MG63 (cell line): ENCODE results near the gene VIP. TPM values are rescaled to one million over a fixed set of nuclear protein-coding genes. Genes with fewer than 3 reads are reported as not detected.
"Not testable (repeated sequence)": the region's sequence is repeated elsewhere in the genome, so short reads cannot be mapped to it uniquely, and the experiment has no call there.

ENCODE experiments used
- DNase-seq: peaks from one replicate; pipeline ENCODE4 v3.0.0-alpha.2; 2020
- H3K27me3 ChIP-seq: fragments of 250-450 bp; sonication (Bioruptor Pico); 2 replicates; pipeline ENCODE4 v1.5.1; 2020; ENCODE audit warnings: mild to moderate bottlenecking, moderate library complexity
- H3K36me3 ChIP-seq: fragments of 250-450 bp; sonication (Bioruptor Pico); 2 replicates; pipeline ENCODE4 v1.5.1; 2020; ENCODE audit warnings: mild to moderate bottlenecking, moderate library complexity
- H3K4me3 ChIP-seq: fragments of 250-450 bp; sonication (Bioruptor Pico); 2 replicates; pipeline ENCODE4 v1.5.1; 2020; ENCODE audit warnings: mild to moderate bottlenecking, moderate library complexity
- H3K9me3 ChIP-seq: fragments of 250-450 bp; sonication (Bioruptor Pico); 2 replicates; pipeline ENCODE4 v1.5.1; 2020; ENCODE audit warnings: mild to moderate bottlenecking, moderate library complexity
- total RNA-seq: library from RNA; depleted of rRNA; stranded (reverse); fragments of >200 nt; shearing (Covaris generic); gene quantifications from 2 replicates; pipeline ENCODE4 v1.2.3, GENCODE V29; 2014; ENCODE audit warnings: low replicate concordance; rRNA removed

Gene VIP
- not detected in 2 replicates for total RNA-seq

DNA sequence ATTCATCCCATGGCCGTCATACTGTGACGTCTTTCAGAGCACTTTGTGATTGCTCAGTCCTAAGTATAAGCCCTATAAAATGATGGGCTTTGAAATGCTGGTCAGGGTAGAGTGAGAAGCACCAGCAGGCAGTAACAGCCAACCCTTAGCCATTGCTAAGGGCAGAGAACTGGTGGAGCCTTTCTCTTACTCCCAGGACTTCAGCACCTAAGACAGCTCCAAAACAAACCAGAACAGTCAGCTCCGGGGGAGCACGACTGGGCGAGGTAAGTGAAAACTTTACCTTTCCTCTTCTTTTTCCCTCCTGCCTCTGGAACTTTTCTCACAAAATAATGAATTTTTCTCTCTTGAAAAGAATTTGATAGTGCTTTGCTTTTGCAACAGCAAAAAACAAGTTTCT is at the start of gene VIP:
TSS of gene VIP (plus strand) at position 104 of the 400 bp plus-strand sequence. CDS start 1,381 bp downstream, outside the sequence.
- H3K4me3 ChIP-seq = no peak within 1 kb of the TSS
- no peaks in the 10 kb centered on the region for H3K9me3 ChIP-seq
- H3K27me3 ChIP-seq = no peaks in the 10 kb centered on the region
- no peak for DNase-seq
- no peaks in the 10 kb centered on the region for H3K36me3 ChIP-seq

DNA sequence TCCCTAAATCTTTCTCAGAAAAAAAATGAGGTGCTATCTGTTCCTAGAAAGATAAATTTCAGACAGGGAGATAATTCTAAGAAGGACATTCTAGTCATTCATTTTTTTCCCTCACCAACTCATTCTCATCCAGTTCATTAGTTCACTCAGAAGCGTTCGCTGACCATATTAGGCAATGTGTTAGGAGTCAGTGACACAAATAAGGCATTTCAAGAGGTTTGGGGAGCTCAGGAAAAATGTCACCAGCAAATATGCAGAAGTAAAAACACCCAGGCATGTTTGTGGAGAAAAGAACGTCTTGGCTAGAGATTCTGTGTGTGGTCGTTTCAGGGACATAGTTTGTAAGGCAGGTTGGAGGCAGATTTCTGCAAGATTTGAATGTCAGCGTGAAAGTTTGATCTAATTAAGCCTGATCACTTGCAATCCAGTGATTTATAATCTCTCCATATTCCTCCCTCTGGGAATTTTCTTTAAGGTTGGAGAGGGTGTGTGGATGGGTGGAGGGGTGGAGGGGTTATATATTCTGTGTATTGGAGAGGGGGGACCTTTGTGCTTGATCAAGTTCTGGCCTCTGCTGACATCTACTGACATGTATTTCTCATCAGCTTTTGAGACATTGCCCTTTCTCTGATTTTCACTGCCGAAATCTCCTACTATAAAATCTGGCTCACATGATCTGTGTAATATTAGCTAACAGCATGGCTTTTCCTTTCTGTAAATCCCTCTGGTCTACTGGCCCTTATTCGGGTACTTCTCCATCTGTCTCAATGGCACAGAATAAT is 49.3 kb upstream of the VIP start:
- Histone ChIP-seq H3K4me3 (no peak overlapping the region), H3K27me3 (no peaks in the 10 kb centered on the region), H3K9me3 (no peaks in the 10 kb centered on the region), H3K36me3 (no peaks in the 10 kb centered on the region)
- no peak for DNase-seq

DNA sequence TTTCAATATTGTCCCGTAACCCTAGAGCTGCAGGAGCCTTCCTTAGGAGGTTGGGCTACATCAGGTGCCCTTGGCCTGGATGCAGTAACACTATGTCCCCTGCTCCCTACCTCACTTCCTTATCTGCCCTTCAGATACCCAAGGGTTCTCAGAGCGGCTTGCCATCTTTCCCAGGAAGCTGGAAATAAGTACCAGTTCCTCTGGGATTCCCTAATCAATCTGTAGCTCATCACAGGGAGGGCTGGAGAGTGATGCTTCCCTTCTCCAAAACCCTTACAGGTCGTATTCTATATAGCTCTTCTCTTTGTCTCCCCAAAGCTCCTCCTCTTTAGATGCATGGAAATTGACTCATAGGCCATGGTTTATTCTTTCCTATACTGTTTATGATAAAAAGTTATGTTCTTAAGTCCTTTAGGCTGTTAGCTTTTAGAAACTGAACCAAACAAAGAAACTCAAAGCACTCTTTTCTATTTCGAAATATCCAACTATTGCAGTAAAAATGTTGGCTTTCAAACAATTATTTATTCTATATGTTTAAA is 48.7 kb upstream of the VIP start:
- DNase-seq = no peak
- no peaks in the 10 kb centered on the region for H3K9me3 ChIP-seq
- H3K27me3 ChIP-seq = no peaks in the 10 kb centered on the region
- H3K4me3 ChIP-seq = no peak overlapping the region
- H3K36me3 ChIP-seq = no peaks in the 10 kb centered on the region

DNA sequence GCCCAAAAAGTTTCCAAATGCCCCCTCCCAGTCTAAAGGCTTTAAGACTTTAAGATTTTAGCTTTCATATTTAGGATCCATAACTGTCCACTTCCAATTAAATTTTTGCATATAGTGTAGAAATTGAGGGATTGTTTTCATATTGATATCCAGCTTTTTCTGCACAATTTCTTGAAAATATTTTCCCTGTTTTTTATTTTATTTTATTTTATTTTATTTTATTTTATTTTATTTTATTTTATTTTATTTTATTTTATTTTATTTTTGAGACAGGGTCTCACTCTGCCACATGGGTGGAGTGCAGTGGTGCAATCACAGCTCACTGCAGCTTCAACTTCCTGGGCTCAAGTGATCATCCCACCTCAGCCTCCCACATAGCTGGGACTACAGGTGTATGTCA is 46.8 kb upstream of the VIP start:
- H3K4me3 ChIP-seq, H3K36me3 ChIP-seq, DNase-seq, H3K27me3 ChIP-seq, H3K9me3 ChIP-seq: not testable (repeated sequence)

DNA sequence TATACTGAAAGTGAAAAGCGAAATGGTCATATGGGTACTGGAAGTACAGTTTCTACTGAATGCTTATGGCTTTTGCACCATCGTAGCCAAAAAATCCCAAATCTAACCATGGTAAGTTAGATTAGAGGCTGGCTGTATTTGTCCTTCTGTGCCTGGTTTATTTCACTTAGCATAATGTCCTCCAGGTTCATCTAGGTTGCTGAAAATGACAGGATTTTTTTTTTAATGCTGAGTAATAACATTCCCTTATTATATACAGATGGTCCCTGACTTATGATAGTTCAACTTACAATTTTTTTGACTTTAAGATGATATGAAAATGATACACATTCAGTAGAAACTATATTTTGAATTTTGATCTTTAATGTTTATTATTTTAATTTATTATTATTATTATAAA is 45.3 kb upstream of the VIP start:
- no peaks in the 10 kb centered on the region for H3K9me3 ChIP-seq
- DNase-seq = no peak
- H3K4me3 ChIP-seq = no peak overlapping the region
- H3K27me3 ChIP-seq = no peaks in the 10 kb centered on the region
- H3K36me3 ChIP-seq = no peaks in the 10 kb centered on the region

DNA sequence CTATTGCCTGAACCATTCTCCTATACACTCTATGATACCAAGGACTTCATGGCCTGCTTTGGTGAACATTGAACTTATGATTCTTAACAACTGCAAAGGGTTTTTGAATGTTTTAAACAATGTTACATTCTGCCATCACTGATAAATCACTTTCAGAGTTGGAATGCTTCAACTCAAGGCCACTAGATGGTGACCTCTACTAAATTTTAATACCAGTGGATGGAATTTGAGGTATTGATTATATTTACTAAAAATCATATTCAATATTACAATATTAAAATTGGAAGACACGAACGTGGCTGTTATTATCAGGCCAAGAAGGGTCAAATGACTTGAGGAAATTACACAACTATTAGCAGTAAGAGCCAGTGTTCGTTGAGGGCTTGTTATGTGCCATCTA is 34.3 kb upstream of the VIP start:
- no peaks in the 10 kb centered on the region for H3K36me3 ChIP-seq
- no peaks in the 10 kb centered on the region for H3K27me3 ChIP-seq
- no peak for DNase-seq
- no peaks in the 10 kb centered on the region; the same call in 1 of the 2 replicates for H3K9me3 ChIP-seq
- H3K4me3 ChIP-seq = no peak overlapping the region

DNA sequence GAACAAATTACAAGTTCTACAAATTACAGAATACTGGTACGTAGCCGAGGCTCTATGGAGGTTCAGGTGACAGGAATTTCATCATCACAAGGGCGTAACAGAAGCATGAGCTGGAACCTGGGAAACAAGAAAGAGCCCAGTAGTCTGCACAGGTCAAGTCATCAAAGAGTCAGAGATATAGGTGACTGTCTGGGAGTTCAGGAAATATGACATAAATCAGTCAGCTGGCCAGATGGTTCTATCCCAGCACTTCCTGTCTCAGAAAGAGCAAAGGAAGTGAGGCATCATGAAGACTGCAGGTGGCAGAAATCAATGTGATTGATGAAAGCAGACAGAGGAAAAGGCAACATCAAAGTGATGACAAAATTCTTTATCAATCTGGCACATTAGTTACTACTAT is 29.6 kb upstream of the VIP start:
- no peaks in the 10 kb centered on the region for H3K9me3 ChIP-seq
- DNase-seq = no peak
- H3K4me3 ChIP-seq = no peak overlapping the region
- H3K27me3 ChIP-seq = no peaks in the 10 kb centered on the region
- H3K36me3 ChIP-seq = no peaks in the 10 kb centered on the region

DNA sequence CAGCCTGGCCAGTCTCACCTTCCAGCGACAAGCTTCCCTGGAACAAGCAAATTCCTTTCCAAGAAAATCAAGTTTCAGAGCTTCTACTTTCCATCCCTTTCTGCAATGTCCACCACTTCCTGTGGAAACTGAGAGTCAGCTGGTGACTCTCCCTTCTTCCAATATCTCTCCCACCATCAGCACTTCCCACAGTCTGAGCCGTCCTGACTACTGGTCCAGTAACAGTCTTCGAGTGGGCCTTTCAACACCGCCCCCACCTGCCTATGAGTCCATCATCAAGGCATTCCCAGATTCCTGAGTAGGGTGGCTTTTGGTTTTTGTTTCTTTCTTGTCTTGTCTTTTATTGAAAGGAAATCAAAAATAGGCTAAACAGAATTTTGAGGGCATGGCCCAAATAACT is 28.6 kb upstream of the VIP start:
- no peaks in the 10 kb centered on the region for H3K36me3 ChIP-seq
- no peak overlapping the region for H3K4me3 ChIP-seq
- no peaks in the 10 kb centered on the region for H3K27me3 ChIP-seq
- no peak for DNase-seq
- H3K9me3 ChIP-seq = no peaks in the 10 kb centered on the region

DNA sequence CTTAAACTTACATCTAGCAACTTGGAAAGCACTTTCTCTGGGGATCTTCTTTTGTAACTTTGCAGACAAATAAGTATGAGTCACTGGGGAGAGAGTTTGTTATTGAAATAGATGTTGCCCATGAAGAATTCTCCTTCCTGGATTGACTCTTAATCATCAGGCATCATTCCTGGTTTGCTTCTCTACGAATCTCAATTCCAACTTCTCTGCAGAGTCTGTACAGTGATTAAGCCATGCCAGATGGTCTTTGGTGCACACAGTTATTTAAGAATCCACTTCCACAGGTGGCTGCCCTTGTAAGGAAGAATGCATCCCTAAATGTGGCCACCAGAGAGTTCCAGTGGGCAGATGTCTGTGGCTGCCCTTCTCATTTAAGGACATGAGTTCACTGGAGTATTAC is 27.2 kb upstream of the VIP start:
- DNase-seq = no peak
- Histone ChIP-seq H3K36me3 (no peaks in the 10 kb centered on the region), H3K9me3 (no peaks in the 10 kb centered on the region), H3K27me3 (no peaks in the 10 kb centered on the region), H3K4me3 (no peak overlapping the region)

DNA sequence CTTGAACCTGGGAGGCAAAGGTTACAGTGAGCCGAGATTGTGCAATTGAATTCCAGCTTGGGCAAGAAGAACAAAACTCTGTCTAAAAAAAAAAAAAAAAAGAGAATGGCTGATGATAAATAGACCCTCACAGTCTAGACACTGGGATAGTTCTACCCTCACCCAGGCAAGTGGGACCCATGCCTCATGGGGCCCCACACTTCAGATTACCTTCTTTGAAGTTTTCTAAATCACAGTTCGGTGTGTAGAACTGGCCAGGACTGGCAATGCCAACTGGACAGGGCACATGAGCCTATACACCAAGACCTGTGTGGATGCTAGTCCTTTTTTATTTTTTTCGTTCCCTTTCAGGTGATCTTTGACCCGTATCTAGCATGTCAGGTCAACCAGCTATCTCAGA is 24.3 kb upstream of the VIP start:
- Histone ChIP-seq H3K36me3 (no peaks in the 10 kb centered on the region), H3K27me3 (no peaks in the 10 kb centered on the region), H3K4me3 (no peak overlapping the region), H3K9me3 (no peaks in the 10 kb centered on the region)
- no peak for DNase-seq

DNA sequence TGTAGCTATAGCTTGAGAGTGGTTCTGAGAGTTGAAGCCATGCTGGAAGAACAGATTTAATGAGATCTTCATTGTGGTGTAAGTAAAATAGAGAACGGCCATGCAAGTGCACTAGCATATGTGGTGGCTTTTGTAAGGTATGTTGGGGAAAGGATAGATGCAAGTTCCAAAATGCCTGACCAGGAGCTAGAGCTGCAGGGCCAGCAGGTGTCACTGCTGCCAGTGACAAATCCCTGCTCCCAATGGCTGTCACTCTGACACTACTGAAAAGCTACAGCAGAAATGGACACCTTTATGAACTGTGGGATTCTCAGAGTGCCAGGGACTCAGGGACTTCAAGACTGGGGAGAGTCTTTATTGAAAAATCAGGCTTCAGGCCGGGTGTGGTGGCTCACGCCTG is 23.1 kb upstream of the VIP start:
- H3K4me3 ChIP-seq = no peak overlapping the region
- H3K27me3 ChIP-seq = no peaks in the 10 kb centered on the region
- DNase-seq = no peak
- H3K9me3 ChIP-seq = no peaks in the 10 kb centered on the region
- no peaks in the 10 kb centered on the region for H3K36me3 ChIP-seq

DNA sequence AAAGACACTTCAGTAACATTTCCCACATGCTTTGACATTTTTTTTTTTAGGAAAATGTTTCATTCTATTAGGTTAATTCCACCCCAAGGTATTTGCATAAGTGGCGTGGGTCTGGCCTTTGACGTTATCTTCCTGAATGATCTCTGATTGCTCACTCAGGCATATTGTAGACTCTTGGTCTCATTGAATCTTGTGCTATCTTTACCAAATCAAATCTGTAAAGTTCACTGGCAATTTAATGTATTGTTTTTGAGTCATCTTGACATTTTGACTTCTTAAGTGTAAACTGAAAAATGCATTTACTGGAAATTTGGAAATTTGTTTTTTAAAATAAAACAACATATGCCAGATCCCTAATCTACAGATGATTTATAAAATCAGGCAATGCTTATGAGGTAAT is 16.0 kb upstream of the VIP start:
- Histone ChIP-seq H3K4me3 (no peak overlapping the region), H3K9me3 (no peaks in the 10 kb centered on the region), H3K27me3 (no peaks in the 10 kb centered on the region; the same call in none of the 2 replicates), H3K36me3 (no peaks in the 10 kb centered on the region)
- DNase-seq = no peak

DNA sequence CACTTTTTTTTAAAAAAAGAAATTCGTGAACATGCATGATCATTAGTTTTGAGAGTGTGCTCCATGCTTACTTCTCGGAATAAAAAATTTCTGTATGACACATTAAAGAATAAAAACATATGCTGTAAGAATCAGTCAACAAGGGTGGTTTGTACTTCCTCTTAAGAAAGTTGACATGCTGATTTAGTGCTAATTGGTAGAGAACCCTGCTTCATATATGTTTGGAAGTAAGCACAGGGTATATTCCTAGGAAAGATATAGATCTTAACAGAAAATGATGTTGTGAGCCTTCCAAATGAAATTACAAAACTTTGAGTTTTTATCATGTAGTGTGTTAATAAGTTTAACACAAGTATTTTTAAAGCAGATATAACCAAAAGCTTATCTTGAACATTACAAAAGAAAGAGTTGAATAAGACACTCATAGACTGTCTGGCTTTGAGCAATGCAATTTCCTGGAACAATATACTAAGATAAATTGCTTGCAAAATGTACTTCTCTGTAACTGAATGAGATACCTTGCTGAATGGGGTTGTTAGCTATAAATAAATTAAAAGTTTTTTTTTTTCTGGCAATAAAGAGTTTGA is 13.8 kb upstream of the VIP start:
- Histone ChIP-seq H3K9me3 (no peaks in the 10 kb centered on the region), H3K36me3 (no peaks in the 10 kb centered on the region), H3K27me3 (no peaks in the 10 kb centered on the region; the same call in none of the 2 replicates), H3K4me3 (no peak overlapping the region)
- DNase-seq = no peak

DNA sequence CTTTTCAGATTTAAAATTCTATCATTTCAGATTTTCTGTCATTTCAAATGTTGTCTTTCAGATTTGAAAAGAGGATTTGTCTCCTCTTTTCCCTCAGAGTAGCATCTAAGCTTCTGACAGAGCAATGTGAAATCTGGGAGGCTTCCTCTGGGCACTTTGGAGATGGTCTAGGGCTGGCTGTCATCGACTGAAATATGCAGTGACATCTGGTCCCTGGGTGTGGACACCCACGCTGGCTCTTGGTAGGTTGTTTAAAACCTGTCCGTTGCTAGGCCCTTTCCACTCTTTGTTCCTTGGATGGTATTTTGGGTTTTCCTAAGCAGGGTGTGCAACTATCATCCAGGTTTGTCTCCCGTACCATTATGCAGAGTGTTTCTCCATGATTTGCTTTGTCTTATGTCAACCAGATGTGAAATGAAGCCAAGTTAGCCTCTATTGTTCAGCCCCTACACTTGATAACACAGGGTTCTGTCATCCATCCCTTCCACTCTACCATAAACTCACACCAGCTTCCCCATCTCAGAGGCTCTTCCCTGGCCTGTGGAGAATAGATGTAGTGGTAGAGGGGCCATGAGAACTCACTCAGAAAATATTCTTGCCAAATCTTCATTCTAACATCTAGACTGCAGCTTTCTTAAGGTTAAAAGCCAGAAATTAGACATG is 5.0 kb upstream of the VIP start:
- Histone ChIP-seq H3K27me3 (no peaks in the 10 kb centered on the region), H3K36me3 (no peaks in the 10 kb centered on the region), H3K4me3 (no peak overlapping the region), H3K9me3 (no peaks in the 10 kb centered on the region)
- no peak for DNase-seq

DNA sequence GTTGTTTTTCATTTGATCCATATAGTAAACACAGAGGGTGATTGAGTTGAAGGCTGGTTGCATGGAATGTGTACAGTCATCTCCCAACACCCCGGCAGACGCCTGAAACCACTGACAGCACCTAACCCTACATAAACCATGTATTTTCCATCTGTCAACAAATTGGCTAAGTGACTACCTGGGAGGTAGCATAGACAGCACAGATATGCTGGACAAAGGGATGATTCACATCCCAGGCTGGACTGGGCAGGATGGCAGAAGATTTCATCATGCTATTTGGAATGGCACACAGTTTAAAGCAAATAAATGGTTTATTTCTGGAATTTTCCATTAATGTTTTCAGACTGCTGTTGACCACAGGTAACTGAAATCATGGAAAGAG is 4.4 kb upstream of the VIP start:
- no peak overlapping the region for H3K4me3 ChIP-seq
- DNase-seq = peak; percentile 61
- H3K36me3 ChIP-seq = no peaks in the 10 kb centered on the region
- H3K27me3 ChIP-seq = no peaks in the 10 kb centered on the region
- no peaks in the 10 kb centered on the region for H3K9me3 ChIP-seq

DNA sequence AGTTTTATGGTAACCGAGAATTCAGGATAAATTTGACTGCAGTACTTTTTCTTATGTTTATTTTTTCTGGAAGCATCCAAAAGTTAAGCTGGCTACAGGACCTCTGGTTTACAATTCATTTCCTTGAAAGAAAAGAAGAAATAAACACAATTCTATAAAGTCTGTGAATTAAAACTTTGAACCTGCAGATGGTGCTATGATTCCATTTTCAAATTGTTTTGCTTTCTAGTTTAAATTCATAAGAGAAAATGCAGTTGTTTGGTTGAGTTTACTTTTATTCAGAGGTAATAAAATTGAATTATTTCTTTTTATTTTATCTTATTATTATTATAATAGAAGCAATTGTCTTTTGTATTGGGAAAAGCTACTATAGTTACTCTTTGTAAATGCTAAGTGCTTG is 1.8 kb upstream of the VIP start:
- Histone ChIP-seq H3K9me3 (no peaks in the 10 kb centered on the region), H3K36me3 (no peaks in the 10 kb centered on the region), H3K4me3 (no peak overlapping the region), H3K27me3 (no peaks in the 10 kb centered on the region)
- no peak for DNase-seq

DNA sequence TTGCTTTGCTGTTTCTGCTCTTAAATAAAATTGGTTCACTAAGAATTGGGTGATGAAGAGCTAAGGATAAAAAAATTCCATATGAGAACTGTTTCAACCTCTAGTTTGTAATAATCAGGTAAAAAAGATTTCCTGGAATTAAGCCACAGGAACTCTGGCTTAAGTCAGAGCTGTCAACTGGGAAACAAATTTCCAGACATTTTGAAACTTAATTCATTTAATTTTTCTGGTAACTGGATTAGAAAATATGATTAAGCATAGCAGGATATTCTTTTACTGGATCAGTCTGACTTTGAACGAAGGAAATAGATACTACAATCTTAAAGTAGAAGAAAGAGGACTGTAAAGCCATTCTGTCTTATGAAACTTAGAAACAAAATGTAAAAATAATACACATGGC is 1.3 kb upstream of the VIP start:
- no peaks in the 10 kb centered on the region for H3K27me3 ChIP-seq
- no peaks in the 10 kb centered on the region for H3K36me3 ChIP-seq
- H3K9me3 ChIP-seq = no peaks in the 10 kb centered on the region
- no peak overlapping the region for H3K4me3 ChIP-seq
- DNase-seq = no peak
